HG02610 (cell line): ENCODE data around the gene WWTR1.
A peak's percentile ranks its signal among the peaks of the same experiment; 100 is the strongest.

Source experiments
- ATAC-seq: cut with Tn5 transposase; IDR thresholded peaks from one replicate; pipeline ENCODE4 v1.9.1; 2021; ENCODE audit warnings: mild to moderate bottlenecking, moderate library complexity; ENCODE audit not compliant: unreplicated experiment

WWTR1 gene

DNA sequence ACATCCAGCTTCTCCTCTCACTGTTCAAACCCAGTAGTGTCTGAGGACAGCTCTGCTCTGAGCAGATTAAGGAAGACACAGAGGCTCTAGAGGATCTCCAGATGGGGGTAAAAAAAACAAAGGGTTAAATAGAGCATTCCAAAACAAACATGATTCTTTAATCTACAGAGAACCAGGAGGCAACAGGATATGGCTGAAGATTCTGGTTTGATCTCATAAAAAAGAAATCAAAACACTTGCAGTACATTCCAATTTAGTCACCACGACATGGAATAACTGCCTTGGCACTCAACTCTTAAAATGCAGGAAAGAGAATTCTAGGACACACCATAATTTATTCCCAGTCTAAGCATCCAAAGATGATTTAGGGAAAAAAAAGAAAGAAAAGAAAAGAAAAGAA is 151.3 kb downstream of the WWTR1 start:
- ATAC-seq, result no peak

DNA sequence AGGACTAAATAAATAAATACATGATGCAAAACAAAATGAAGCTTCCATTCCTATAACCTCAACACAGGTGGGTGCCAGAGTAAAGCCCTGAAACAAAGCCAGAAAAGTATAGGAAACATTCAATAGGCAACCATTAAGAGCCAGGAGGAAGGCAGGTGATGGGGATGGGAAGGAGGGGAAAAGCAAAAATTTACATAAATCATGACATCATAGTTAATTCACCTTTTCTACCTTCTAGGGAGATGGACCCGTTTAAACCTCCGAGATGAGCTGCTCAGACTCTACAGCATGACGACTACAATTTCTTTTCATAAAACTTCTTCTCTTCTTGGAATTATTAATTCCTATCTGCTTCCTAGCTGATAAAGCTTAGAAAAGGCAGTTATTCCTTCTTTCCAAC is 155.4 kb downstream of the WWTR1 start:
- no peak for ATAC-seq

DNA sequence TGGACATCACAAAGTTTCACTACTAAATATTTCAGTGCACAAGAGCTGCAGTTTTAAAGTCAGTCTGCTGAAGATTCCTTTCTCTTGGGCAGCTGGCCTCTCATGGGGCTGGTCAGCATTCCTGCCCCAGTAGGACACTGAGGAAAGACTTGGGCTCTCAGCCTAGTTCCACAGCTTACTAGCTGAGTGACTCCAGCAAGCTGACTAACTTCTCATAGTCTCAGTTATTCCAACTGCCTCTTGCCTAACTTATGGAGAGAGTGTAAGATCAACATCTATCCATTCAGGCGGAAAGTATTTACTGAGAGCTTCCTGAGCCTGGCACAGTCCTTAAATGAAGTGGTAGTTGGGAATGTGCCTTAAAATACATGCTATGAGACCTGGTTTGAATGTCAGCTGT is 156.3 kb downstream of the WWTR1 start:
- ATAC-seq, result no peak

DNA sequence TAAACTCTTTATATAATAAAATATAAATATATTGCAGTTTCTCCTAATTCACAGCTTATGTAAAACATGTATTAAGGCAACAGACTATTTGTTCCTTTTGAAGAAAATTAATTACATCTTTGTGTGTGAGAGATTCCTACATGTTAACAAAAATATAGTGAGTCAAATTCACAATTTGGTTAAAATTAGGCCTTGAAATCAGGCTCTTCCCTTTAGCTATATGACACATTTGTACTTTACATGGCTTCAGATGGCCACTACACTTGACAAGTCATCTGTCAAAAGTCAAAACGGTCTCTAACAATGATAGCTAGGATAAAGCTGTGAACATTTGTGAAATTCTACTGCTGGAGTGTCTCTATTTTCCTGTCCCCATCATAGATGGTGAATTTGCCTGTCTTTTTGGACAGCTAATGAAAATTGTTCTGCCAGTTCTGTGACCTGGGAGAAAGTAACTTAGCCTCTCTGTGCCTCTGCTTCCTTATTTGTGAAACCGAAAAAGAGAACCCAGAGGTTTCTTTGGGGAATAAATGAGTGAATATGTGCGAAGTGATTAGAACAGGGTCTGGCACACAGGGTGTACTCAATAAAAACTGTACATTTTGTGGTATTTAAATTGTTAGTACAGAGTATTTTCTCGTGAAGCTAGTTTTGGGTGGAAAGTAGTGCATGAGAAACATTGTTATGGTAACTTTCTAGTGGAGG is 159.7 kb downstream of the WWTR1 start:
- ATAC-seq, result no peak

DNA sequence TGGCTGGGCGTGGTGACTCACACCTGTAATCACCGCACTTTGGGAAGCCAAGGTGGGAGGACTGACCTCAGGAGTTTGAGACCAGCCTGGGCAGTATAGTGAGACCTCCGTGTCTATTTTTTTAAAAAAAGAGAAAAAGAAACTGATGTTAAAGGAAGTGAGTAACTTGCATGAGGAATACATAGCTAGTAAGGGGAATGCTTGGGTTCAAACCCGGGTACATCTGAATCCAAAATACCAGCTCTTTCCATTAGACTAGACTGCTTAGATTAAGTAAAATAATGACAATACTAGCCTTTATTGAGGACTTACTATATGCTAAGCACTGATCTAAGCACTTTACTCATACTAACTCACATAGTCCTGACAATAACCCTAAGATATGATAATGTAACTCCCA is 160.9 kb downstream of the WWTR1 start:
- ATAC-seq, result no peak

DNA sequence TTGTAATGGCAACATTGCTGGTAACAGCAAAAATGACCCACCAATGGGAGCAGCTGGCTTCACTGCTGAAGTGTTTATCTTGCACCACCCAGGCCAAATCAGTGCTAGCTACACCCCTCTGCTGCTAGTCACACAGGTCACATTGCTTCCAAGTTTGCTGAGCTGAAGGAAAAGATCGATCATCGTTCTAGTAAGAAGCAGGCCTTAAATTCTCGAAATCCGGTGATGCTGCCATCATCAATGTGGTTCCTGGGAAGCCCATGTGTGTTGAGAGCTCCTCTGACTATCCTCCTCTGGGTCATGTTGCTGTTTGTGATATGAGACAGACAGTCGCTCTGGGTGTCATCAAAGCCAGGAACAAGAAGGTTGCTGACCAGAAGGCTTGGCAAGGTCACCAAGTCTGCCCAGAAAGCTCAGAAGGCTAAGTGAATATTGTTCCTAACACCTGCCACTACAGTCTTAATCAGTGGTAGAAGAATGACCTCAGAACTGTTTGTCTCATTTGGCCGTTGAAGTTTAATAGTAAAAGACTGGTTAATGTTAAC is 162.2 kb downstream of the WWTR1 start:
- no peak for ATAC-seq

DNA sequence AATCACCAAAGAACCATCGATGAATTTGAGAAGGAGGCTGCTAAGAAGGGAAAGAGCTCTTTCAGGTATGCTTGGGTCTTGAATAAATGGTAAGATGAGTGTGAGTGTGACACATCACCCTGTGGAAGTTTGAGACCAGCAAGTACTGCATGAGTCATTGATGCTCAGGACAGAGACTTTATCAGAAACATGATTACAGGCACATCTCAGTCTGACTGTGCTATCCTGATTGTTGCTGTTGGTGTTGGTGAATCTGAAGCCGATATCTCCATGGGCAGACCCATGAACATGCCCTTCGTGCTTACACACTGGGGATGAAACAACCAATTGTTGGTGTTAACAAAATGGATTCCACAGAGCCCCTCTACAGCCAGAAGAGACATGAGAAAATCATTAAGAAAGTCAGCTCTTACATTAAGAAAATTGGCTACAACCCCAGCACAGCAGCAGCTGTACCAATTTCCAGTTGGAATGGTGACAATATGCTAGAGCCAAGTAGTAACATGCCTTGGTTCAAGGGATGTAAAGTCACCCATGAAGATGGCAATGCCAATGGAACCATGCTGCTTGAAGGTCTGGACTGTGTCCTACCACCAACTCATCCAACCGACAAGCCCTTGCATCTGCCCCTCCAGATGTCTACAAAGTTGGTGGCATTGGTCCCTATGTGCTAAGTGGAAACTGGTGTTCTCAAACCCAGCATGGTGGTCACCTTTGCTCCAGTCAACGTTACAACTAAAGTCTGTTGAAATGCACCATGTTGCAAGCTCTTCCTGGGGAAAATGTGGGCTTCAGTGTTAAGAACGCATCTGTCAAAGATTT is 162.9 kb downstream of the WWTR1 start:
- no peak for ATAC-seq

DNA sequence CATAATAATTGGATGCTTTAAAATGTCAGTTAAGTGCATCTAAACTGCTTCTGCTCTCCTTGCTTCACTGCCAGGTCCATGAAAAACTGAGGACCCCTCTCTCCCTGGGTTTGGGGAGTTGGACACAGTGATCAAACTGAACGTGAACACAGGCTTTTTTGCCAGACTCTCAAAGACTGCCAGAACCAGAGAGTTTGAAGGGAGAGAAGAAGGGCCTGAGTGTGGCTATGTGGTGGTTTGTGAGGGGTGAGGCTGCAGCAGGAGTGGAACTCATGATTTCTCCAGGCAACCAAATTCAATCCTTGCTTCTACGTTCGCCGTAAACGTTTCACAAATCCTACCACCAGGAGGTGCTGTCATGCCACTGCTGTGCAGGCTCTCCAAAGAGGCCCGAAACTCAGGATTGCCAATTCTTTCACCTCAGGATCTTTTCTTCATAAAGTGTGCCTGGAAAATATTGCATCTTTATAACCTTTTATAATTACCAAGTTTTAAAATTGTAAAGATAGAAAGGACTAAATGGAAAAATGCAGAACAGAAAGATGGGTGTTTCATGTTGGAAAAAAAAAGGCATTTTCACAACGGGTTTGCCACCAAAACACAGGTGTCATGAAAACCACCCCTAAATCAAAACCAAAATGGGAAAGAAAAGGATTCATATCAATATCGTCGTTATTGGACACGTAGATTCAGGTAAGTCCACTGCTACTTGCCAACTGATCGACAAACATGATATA is 163.6 kb downstream of the WWTR1 start:
- ATAC-seq, result no peak

DNA sequence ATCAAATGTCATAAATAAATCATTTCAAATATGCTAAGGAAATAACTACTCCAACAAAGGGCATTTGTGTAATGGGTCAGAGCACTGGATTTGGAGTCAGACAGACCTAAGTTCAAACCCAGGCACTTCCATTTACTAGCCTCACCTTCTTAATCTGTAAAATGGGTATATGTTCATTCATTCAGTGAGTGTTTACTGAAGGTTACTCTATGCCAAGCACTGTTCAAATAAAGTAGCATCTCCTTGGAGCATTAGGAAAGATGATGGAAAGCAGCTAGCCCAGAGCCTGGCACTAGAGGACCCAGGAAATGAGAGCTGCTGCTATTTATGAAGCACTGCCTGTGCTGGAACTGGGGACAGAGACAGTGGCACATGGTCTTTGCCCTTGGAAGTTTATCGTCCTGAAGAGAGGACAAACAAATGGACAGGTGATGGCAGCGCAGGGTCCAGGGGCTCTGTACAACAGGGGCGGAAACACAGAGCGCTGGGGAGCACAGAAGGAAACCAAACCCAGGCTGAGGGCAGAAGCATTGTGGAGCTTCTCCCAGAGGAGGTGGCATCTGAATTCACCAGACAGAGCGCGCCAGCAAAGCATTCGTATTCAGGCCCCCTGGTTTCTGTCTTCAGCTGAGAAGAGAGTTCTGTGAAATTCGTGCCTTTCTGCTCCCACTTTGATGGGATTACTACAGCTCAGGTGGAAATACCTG is 164.4 kb downstream of the WWTR1 start:
- no peak for ATAC-seq

DNA sequence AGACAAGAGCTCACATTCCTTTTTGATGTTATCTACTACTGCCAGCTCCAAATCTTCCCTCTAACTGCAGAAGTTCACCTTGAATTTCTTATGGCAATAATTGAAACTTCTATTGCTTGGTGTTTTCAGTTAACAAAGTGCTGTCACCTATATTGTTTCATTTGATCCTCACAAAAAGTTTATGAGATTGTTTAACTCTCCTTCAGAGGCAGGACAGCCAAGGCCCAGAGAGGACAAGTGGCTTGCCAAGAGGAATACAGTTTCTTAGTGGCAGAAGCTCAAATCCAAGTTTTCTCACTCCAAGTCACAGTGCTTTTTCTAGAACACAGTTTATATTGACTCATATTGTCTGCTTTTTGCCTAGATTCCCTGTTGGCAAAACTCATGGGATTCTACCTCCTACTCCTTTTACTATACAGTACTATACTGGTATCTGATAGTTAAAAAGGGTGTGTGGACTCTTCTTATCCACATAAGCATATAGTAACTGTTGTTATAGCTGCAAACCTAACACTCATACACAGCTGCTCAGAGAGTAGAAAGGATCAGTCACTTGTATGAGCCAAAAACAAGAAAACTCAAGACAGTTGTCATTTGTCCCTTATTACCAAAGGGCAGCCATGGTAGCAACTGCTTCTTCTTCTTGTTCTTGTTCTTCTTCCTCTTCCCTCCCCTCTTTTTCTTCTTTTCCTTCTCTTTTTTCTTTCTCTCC is 167.4 kb downstream of the WWTR1 start:
- ATAC-seq, result no peak

DNA sequence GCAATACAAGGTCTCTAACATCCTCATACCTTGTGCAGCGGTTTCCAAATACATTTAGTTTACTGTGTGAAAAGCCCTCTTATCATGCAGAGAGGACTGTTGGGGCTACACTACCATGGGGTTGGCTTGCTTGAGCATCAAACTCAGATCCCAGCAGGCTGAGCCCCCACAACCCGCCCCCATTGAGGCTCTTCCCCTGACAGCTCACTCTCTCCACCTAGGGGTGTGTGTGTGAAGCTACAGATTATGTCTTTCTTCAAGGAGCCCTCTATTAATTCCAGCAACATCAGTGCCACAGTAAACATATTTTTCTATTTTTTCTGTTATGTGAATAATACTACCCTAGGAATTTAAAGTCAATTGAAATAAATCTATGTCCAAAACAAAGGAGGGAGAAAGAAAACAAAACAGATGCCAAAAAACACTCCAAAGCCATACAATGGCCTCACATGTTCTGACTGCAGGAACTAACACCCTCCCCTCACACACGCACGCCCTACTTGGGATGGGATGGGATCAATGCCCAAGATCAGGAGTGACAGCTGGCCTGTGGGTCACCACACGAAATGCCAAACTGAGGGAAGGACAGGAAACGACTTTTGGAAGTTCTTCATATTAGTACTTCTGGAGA is 168.7 kb downstream of the WWTR1 start:
- no peak for ATAC-seq

DNA sequence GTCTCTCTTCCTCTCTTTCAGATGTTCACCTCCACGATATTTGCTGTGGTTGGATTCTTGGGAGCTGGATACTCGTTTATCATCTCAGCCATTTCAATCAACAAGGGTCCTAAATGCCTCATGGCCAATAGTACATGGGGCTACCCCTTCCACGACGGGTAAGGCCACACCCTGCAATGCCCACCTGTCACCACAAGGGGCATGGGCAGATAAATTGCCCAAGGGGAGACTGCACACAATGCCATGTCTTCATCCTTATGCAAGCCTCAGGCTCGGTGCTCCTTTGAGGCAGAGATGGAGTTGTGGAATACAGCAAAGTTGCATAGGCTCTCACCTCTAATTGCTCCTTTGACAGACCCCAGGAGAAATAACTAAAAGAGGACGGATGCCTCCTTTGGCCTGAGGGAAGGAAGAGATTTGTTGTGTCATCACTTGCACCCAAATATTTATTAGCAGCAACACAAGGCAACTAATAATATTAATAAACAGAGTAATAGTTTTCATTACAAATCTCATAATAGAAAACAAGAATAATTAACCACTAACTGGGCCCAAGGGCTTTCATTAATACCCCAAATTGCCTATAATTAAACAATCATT is 170.1 kb downstream of the WWTR1 start:
- ATAC-seq, result peak; percentile 57

DNA sequence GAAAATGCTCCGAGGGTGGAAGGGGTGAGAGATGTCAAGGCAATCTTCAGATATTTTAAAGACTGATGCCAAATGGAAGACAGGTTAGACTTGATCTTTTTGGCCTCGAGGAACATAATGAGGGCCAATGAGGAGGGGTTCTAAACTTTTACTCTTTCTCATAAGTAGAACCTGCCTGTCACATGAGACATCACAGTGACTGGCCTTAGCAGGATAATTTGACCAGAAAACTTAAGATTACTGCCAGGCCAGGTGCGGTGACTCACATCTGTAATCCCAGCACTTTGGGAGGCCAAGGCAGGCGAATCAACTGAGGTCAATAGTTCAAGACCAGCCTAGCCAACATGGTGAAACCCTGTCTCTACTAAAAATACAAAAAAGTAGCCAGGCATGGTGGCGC is 171.1 kb downstream of the WWTR1 start:
- no peak for ATAC-seq

DNA sequence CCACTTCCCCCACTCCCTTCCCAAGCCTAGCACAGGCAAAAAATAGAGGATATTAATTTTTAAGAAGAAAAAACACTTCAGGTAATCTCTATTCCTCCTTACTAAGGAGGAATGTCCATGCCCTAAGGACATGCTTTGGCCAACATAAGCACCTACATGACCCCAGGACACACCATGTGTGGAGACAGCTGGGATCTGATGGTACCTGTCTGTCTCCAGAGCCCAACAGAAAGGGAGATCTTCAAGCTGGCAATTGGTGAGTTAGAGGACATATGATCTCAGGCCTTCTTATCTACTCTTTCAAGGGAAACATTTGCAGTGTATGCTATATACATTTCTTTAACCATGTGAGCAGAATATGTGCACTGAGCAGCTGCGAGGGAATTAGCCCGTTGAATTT is 176.3 kb downstream of the WWTR1 start:
- no peak for ATAC-seq

DNA sequence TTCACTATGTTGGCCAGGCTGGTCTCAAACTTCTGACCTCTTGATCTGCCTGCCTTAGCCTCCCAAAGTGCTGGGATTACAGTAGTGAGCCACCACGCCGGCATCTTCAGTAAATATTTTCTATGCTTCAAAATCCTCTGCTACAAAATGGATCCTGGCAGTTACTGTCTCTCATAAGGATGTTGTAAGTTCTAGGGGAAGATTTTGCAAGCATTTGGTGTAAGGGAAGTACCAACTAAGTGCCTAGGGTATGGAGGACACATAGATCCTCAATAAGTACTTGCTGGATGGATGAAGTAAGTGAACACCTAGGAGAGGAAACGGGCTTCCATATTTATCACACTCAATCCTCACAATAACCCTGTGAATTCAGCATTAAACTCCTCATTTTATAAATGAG is 176.8 kb downstream of the WWTR1 start:
- ATAC-seq, result no peak

DNA sequence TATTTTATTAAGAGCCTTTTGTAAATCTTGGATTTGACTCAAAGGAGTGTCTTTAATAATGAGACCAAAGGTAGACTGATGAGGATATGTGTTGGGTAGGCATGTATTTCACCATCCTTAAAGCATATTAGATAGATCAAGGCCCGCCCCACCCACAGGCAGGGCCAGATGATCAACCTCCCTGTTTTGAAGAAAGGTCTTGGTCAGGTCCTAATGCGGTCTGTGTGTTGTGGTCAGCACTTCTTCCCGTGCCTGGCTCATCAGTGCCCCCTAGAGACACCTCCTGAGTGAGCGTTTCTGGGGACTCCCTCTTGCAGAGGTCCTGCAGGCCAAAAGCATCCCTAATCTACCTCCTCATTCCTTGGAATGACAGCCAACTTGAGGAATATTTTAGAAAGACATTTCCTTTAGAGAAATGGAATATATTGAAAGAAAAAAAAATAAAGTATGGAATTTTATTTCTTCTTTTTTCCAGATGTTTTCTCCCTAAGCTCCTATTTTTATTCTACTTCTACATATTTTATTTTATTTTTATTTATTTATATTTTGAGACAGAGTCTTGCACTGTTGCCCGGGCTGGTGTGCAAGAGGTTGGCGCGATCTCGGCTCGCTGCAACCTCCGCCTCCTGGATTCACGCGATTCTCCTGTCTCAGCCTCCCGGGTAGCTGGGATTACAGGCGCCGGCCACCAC is 177.4 kb downstream of the WWTR1 start:
- ATAC-seq, result peak; percentile 90

DNA sequence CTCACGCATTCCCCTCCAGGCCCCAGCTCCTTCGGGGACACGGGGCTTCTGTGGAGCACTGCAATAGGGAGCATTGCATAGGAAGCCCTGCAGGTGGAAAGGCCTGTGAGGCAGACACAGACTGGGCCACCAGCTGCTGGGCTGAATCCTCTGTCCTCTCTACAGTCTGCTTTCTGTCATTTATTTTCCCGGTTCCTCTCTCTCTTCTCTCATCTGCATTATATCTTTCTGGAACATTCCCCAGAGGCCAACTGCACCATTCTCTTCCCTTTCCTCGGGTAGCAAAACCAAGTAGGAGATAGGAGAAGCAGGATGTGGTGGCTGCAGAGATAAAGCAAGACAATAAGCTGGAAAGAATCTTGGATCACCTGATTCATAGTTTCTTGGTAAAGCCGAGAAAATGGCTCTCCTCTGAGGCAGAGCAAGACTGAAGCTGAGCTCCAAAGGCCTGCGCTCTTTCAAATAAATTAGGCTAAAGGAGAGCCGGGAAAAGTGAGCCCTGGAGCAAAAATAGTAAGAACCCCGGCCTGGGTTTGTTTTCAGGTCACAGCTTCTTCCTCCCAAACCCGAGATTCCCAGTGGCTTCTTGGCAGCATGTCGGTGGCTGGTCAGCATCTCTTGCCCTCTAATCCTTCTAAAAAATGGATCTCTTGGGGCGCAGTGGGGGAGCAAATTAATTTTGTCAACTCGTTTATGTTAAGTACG is 178.1 kb downstream of the WWTR1 start:
- ATAC-seq, result no peak

DNA sequence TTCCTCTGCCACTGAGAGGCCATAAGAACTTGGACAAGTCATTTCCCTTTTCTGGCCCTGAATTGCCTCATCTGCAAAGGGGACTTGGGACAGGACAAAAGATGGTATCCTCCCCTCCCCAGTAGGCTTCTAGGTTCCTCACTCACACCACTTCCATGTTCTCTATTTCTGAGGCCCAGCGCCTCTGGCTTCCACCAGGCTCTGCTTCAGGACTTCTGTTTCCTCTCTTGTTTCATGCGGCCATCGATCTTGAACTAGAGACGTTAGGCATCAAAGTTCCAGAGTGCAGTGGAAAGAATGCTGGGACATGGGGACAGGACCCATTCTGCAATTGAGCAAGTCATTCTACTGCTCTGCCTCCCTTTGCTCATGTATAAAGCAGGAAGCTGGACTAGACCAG is 181.6 kb downstream of the WWTR1 start:
- ATAC-seq, result no peak
